ENCODE data around the gene ENTPD6. TPM values are rescaled to one million over a fixed set of nuclear protein-coding genes. Genes with fewer than 3 reads are reported as not detected.

Gene ENTPD6
- total and polyA plus RNA-seq, 2 of the 4 experiments (the other 2 are of a cell fraction), result 61.1 to 98.6 TPM

GRCh38 chr20:25269057-25269832, 73.7 kb downstream of the ENTPD6 start:
- intact Hi-C loops (cut with micrococcal nuclease), result no loop called here
- no peak overlapping the region for H2BK20ac ChIP-seq (ENCODE audit: low read depth, low read length)
- H2BK15ac ChIP-seq (ENCODE audit: low read depth, low read length), result no peak overlapping the region
- in situ Hi-C loops (cut with MboI; ENCODE audit: low sequenced_read_pairs), result loop anchor here (10.0 to 25.0 kb wide), 3 partner anchors 54 to 1632 kb away; partner anchors contain the start of gene CST3
- H3K23ac ChIP-seq (ENCODE audit: low read depth, low read length), result no peak overlapping the region
- H3K18ac ChIP-seq (ENCODE audit: low read depth, low read length), result no peak overlapping the region
- ATAC-seq (ENCODE audit: low read depth) (no peak), DNase-seq (no peak)
- H4K5ac ChIP-seq (ENCODE audit: low read depth, low read length), result no peak overlapping the region
- H3K9me1 ChIP-seq (ENCODE audit: insufficient read depth, low read length), result peaks cover 6% of the 10 kb centered on the region; the same call in 1 of the 2 replicates
- H4K8ac ChIP-seq (ENCODE audit: low read depth in 2 of 2, low read length in 2 of 2), result no peak overlapping the region
- no peaks in the 10 kb centered on the region; the same call in none of the 2 replicates for H4K20me1 ChIP-seq (ENCODE audit: insufficient read depth, low read length)
- no peak overlapping the region for H2AFZ ChIP-seq (replicated peaks; ENCODE audit: low read length, poor library complexity)
- dilution Hi-C loops (cut with HindIII; ENCODE audit: low sequenced_read_pairs, unreplicated experiment), result no loop called here
- H3K79me1 ChIP-seq (ENCODE audit: low read depth in 1 of 2, low read length in 2 of 2), result peaks cover 21 to 30% of the 10 kb centered on the region in 2 experiments
- BruUV-seq (replicated peaks), result no TSS peak
- H4K91ac ChIP-seq (ENCODE audit: insufficient read depth, low read depth, low read length), result no peak overlapping the region
- WGBS, 2 experiments (ENCODE audit: extremely low coverage in 2 of 2, insufficient read length in 1 of 2), result 94% methylated on average over 6 of the region's 11 CpGs; no CpG with 5 or more reads in 1 of the 2 experiments
- H3K4ac ChIP-seq (ENCODE audit: low read depth, low read length), result no peak overlapping the region
- TF ChIP-seq RCOR1 (IDR thresholded peaks at IDR 0.05; ENCODE audit: insufficient replicate concordance, low read length) (no peak), CTCF (conservative IDR thresholded peaks at IDR 0.05; ENCODE audit: low read depth, low read length) (no peak), MXI1 (IDR thresholded peaks at IDR 0.05; ENCODE audit: borderline replicate concordance, low read depth, low read length) (no peak), POLR2A (IDR thresholded peaks at IDR 0.05; ENCODE audit: low read depth, low read length) (no peak), NFE2L2 (IDR thresholded peaks at IDR 0.05; ENCODE audit: low read depth, low read length) (no peak), RAD21 (IDR thresholded peaks at IDR 0.05; ENCODE audit: low read length) (no peak), CEBPB (IDR thresholded peaks at IDR 0.05; ENCODE audit: low read depth, low read length) (no peak), CHD1 (IDR thresholded peaks at IDR 0.05; ENCODE audit: low read depth, low read length) (no peak), MAZ (IDR thresholded peaks at IDR 0.05; ENCODE audit: borderline replicate concordance, low read depth, low read length) (no peak), RFX5 (IDR thresholded peaks at IDR 0.05; ENCODE audit: low read depth, low read length) (no peak)
- H2AK5ac ChIP-seq (ENCODE audit: low read depth, low read length), result no peak overlapping the region
- H2BK5ac ChIP-seq (ENCODE audit: low read depth, low read length, poor library complexity, severe bottlenecking), result no peak overlapping the region
- no peaks in the 10 kb centered on the region for H3K27me3 ChIP-seq (ENCODE audit: control insufficient read depth, insufficient read depth, low read length)
- H3K27ac ChIP-seq (ENCODE audit: insufficient read depth, low read length), result no peak overlapping the region
- POLR2A ChIA-PET (ENCODE audit: unreplicated experiment), result no interaction called here
- H3K4me1 ChIP-seq (ENCODE audit: control insufficient read depth, insufficient read depth, low read length), result no peaks in the 10 kb centered on the region
- CTCF ChIA-PET, result no interaction called here
- peaks cover 46% of the 10 kb centered on the region for H3K36me3 ChIP-seq (ENCODE audit: control insufficient read depth, insufficient read depth, low read length)
- no peak overlapping the region for H3K14ac ChIP-seq (replicated peaks; ENCODE audit: low read depth, low read length)
- no peak overlapping the region for H2AK9ac ChIP-seq (replicated peaks; ENCODE audit: low read depth, low read length, poor library complexity)
- no peak overlapping the region for H3K9ac ChIP-seq (ENCODE audit: low read depth, low read length)
- no peak overlapping the region for H3K4me3 ChIP-seq (ENCODE audit: insufficient read depth, low read depth, low read length)
- H3K56ac ChIP-seq (ENCODE audit: extremely low read depth, insufficient read depth, low read length), result no peak overlapping the region
- H2BK120ac ChIP-seq (ENCODE audit: low read depth, low read length), result no peak overlapping the region
- H3K4me2 ChIP-seq (ENCODE audit: low read depth, low read length), result no peak overlapping the region
- H3K9me3 ChIP-seq (ENCODE audit: control insufficient read depth, insufficient read depth, low read length), result no peaks in the 10 kb centered on the region

Data from IMR-90 (cell line).